ENCODE data around the gene LARGE1.

LARGE1 gene

DNA sequence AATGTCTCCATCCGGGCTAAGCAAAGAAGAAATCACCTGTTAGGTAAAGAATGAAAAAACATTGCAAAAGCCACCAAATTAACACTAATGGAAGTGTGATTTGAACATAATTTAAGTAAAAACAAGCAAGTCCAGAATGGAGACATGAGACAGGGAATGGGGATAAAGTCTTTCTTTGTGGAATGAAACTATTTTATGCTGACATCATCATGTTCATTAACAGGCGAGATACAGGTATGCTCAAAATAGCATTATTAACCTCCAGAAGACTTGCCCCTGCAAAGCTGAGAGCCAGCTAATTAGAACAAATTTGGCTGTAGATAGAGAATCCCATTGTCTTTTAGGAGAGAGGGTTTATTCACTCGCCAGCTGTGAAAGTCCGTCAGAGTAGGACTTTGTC lies 4.9 kb upstream of the LARGE1 start:
- Histone ChIP-seq H3K9ac (ENCODE audit: low read depth in 1 of 2, low read length in 2 of 2) (no peak overlapping the region), H3K9me3 (ENCODE audit: control insufficient read depth in 1 of 2, low read length in 2 of 2) (no peaks in the 10 kb centered on the region), H3K27me3 (ENCODE audit: control insufficient read depth in 1 of 2, insufficient read depth in 2 of 2, low read length in 2 of 2) (peaks cover 5 to 9% of the 10 kb centered on the region in 2 donors), H3K4me3 (ENCODE audit: low read depth in 1 of 2, low read length in 2 of 2) (no peak overlapping the region), H3K36me3 (ENCODE audit: control insufficient read depth in 1 of 2, insufficient read depth in 2 of 2, low read length in 2 of 2) (no peaks in the 10 kb centered on the region), H3K27ac (ENCODE audit: low read depth, low read length) (no peak overlapping the region), H3K4me1 (ENCODE audit: control insufficient read depth in 1 of 2, insufficient read depth in 2 of 2, low read length in 2 of 2) (peaks cover 5 to 10% of the 10 kb centered on the region in 2 donors)

- Histone ChIP-seq H3K9me3 (ENCODE audit: control insufficient read depth in 1 of 2, low read length in 2 of 2) (no peaks in the 10 kb centered on the region), H3K27ac (ENCODE audit: low read depth, low read length) (no peak overlapping the region), H3K4me1 (ENCODE audit: control insufficient read depth in 1 of 2, insufficient read depth in 2 of 2, low read length in 2 of 2) (peaks cover 10 to 11% of the 10 kb centered on the region in 2 donors), H3K4me3 (ENCODE audit: low read depth in 1 of 2, low read length in 2 of 2) (no peak overlapping the region), H3K27me3 (ENCODE audit: control insufficient read depth in 1 of 2, insufficient read depth in 2 of 2, low read length in 2 of 2) (peaks cover 5 to 13% of the 10 kb centered on the region in 2 donors), H3K36me3 (ENCODE audit: control insufficient read depth in 1 of 2, insufficient read depth in 2 of 2, low read length in 2 of 2) (no peaks in the 10 kb centered on the region), H3K9ac (ENCODE audit: low read depth in 1 of 2, low read length in 2 of 2) (no peak overlapping the region)
Observed at GRCh38 chr22:33923660-33924246, 3.5 kb upstream of the LARGE1 start.

- peaks cover 10 to 14% of the 10 kb centered on the region in 2 donors for H3K4me1 ChIP-seq (ENCODE audit: control insufficient read depth in 1 of 2, insufficient read depth in 2 of 2, low read length in 2 of 2)
- peak overlapping the region; percentile 41 to 60 for H3K9ac ChIP-seq (ENCODE audit: low read depth in 1 of 2, low read length in 2 of 2)
- no peak overlapping the region for H3K27ac ChIP-seq (ENCODE audit: low read depth, low read length)
- H3K4me3 ChIP-seq (ENCODE audit: low read depth in 1 of 2, low read length in 2 of 2) = peak overlapping the region; percentile 81 to 85
- peaks cover 5 to 13% of the 10 kb centered on the region in 2 donors for H3K27me3 ChIP-seq (ENCODE audit: control insufficient read depth in 1 of 2, insufficient read depth in 2 of 2, low read length in 2 of 2)
- H3K36me3 ChIP-seq (ENCODE audit: control insufficient read depth in 1 of 2, insufficient read depth in 2 of 2, low read length in 2 of 2) = no peaks in the 10 kb centered on the region
- H3K9me3 ChIP-seq (ENCODE audit: control insufficient read depth in 1 of 2, low read length in 2 of 2) = no peaks in the 10 kb centered on the region
Observed at GRCh38 chr22:33923033-33923432, 2.8 kb upstream of the LARGE1 start.

DNA sequence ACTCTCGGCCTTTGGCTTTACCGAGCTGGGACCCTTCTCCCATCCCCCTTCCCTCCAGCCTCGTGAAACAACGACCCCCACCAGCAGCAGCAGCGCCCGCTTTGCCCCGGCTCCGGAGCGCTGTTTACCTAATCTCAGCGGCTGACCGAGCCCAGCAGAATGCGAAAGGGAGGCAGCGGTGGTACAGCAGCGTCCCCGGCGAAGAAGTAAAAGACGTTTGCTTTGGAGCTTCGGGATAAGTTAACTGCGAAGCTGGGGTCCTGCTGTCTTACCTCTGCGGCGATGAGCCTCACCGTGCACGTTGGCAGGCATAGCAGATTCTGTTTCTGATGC lies 2.0 kb upstream of the LARGE1 start:
- no peak overlapping the region for H3K27ac ChIP-seq (ENCODE audit: low read depth, low read length)
- H3K27me3 ChIP-seq (ENCODE audit: control insufficient read depth in 1 of 2, insufficient read depth in 2 of 2, low read length in 2 of 2) = peaks cover 5 to 12% of the 10 kb centered on the region in 2 donors
- peak overlapping the region; percentile 41 to 60 for H3K9ac ChIP-seq (ENCODE audit: low read depth in 1 of 2, low read length in 2 of 2)
- peaks cover 10 to 14% of the 10 kb centered on the region in 2 donors for H3K4me1 ChIP-seq (ENCODE audit: control insufficient read depth in 1 of 2, insufficient read depth in 2 of 2, low read length in 2 of 2)
- H3K4me3 ChIP-seq (ENCODE audit: low read depth in 1 of 2, low read length in 2 of 2) = peak overlapping the region; percentile 81 to 85
- H3K9me3 ChIP-seq (ENCODE audit: control insufficient read depth in 1 of 2, low read length in 2 of 2) = no peaks in the 10 kb centered on the region
- no peaks in the 10 kb centered on the region for H3K36me3 ChIP-seq (ENCODE audit: control insufficient read depth in 1 of 2, insufficient read depth in 2 of 2, low read length in 2 of 2)

- H3K4me3 ChIP-seq (ENCODE audit: low read depth in 1 of 2, low read length in 2 of 2) = peak overlapping the region; percentile 81 to 85
- peak overlapping the region; percentile 28 for H3K27ac ChIP-seq (ENCODE audit: low read depth, low read length)
- peak overlapping the region; percentile 41 to 67 for H3K9ac ChIP-seq (ENCODE audit: low read depth in 1 of 2, low read length in 2 of 2)
- H3K36me3 ChIP-seq (ENCODE audit: control insufficient read depth in 1 of 2, insufficient read depth in 2 of 2, low read length in 2 of 2) = no peaks in the 10 kb centered on the region
- H3K27me3 ChIP-seq (ENCODE audit: control insufficient read depth in 1 of 2, insufficient read depth in 2 of 2, low read length in 2 of 2) = peaks cover 5 to 11% of the 10 kb centered on the region in 2 donors
- peaks cover 13 to 14% of the 10 kb centered on the region in 2 donors for H3K4me1 ChIP-seq (ENCODE audit: control insufficient read depth in 1 of 2, insufficient read depth in 2 of 2, low read length in 2 of 2)
- no peaks in the 10 kb centered on the region for H3K9me3 ChIP-seq (ENCODE audit: control insufficient read depth in 1 of 2, low read length in 2 of 2)
Observed at GRCh38 chr22:33921525-33922348, 1.5 kb upstream of the LARGE1 start.

- no peaks in the 10 kb centered on the region for H3K9me3 ChIP-seq (ENCODE audit: control insufficient read depth in 1 of 2, low read length in 2 of 2)
- peak overlapping the region; percentile 81 to 85 for H3K4me3 ChIP-seq (ENCODE audit: low read depth in 1 of 2, low read length in 2 of 2)
- no peak overlapping the region for H3K27ac ChIP-seq (ENCODE audit: low read depth, low read length)
- H3K36me3 ChIP-seq (ENCODE audit: control insufficient read depth in 1 of 2, insufficient read depth in 2 of 2, low read length in 2 of 2) = no peaks in the 10 kb centered on the region
- peaks cover 13 to 14% of the 10 kb centered on the region in 2 donors for H3K4me1 ChIP-seq (ENCODE audit: control insufficient read depth in 1 of 2, insufficient read depth in 2 of 2, low read length in 2 of 2)
- H3K9ac ChIP-seq (ENCODE audit: low read depth in 1 of 2, low read length in 2 of 2) = peak overlapping the region; percentile 36 to 67
- H3K27me3 ChIP-seq (ENCODE audit: control insufficient read depth in 1 of 2, insufficient read depth in 2 of 2, low read length in 2 of 2) = peaks cover 5 to 11% of the 10 kb centered on the region in 2 donors
Observed at GRCh38 chr22:33920927-33921524, 750 bp upstream of the LARGE1 start.

DNA sequence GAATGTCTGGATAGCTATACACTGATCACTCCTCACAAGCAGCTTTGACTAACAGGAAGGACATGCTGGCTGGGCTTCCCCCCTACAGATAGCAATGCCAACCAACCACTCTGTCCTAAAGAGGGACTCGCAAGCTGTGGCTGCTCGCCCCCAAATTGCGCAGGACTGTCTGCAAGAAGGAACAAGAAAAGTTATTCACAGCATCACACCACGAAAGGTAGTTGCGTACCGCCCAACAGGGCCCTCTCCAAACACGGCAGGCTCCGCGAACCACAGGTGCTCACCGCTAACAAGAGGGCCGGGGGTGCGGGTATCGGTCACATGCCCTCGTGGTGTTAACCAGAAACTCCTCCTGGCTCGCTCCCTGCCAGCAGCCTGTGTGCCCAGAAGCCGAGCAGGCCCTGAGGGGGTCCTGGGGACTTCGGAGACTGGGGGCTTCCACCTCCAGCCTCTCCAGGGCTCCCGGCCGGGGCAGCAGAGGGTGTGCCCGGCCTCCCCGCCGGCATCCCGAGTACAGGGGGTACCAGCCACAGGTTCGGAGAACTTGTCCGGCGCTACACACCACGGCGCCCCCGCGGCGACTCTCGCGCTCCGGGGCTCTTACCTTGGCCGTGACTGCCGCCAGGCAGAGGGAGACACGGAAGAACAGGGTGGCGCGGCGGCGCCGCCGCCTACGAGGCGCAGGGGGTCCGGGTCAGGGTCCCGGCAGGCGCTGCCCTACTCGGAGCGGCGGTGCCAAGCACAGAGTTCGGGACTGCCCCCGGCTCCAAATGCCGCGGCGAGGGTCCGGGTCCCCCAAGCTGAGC lies 682 bp downstream of the LARGE1 start:
- no peaks in the 10 kb centered on the region for H3K9me3 ChIP-seq (ENCODE audit: control insufficient read depth in 1 of 2, low read length in 2 of 2)
- H3K9ac ChIP-seq (ENCODE audit: low read depth in 1 of 2, low read length in 2 of 2) = peak overlapping the region; percentile 59 to 71
- H3K27ac ChIP-seq (ENCODE audit: low read depth, low read length) = no peak overlapping the region
- peaks cover 4 to 11% of the 10 kb centered on the region in 2 donors for H3K27me3 ChIP-seq (ENCODE audit: control insufficient read depth in 1 of 2, insufficient read depth in 2 of 2, low read length in 2 of 2)
- peaks cover 14 to 19% of the 10 kb centered on the region in 2 donors for H3K4me1 ChIP-seq (ENCODE audit: control insufficient read depth in 1 of 2, insufficient read depth in 2 of 2, low read length in 2 of 2)
- H3K36me3 ChIP-seq (ENCODE audit: control insufficient read depth in 1 of 2, insufficient read depth in 2 of 2, low read length in 2 of 2) = no peaks in the 10 kb centered on the region
- H3K4me3 ChIP-seq (ENCODE audit: low read depth in 1 of 2, low read length in 2 of 2) = peak overlapping the region; percentile 77

GRCh38 chr22:33918676-33919365 lies 1.5 kb downstream of the LARGE1 start:
- peaks cover 14 to 19% of the 10 kb centered on the region in 2 donors for H3K4me1 ChIP-seq (ENCODE audit: control insufficient read depth in 1 of 2, insufficient read depth in 2 of 2, low read length in 2 of 2)
- no peaks in the 10 kb centered on the region for H3K9me3 ChIP-seq (ENCODE audit: control insufficient read depth in 1 of 2, low read length in 2 of 2)
- H3K4me3 ChIP-seq (ENCODE audit: low read depth in 1 of 2, low read length in 2 of 2) = peak overlapping the region; percentile 77
- peak overlapping the region; percentile 59 to 71 for H3K9ac ChIP-seq (ENCODE audit: low read depth in 1 of 2, low read length in 2 of 2)
- H3K36me3 ChIP-seq (ENCODE audit: control insufficient read depth in 1 of 2, insufficient read depth in 2 of 2, low read length in 2 of 2) = no peaks in the 10 kb centered on the region
- H3K27ac ChIP-seq (ENCODE audit: low read depth, low read length) = no peak overlapping the region
- H3K27me3 ChIP-seq (ENCODE audit: control insufficient read depth in 1 of 2, insufficient read depth in 2 of 2, low read length in 2 of 2) = peaks cover 0 to 11% of the 10 kb centered on the region in 2 donors

DNA sequence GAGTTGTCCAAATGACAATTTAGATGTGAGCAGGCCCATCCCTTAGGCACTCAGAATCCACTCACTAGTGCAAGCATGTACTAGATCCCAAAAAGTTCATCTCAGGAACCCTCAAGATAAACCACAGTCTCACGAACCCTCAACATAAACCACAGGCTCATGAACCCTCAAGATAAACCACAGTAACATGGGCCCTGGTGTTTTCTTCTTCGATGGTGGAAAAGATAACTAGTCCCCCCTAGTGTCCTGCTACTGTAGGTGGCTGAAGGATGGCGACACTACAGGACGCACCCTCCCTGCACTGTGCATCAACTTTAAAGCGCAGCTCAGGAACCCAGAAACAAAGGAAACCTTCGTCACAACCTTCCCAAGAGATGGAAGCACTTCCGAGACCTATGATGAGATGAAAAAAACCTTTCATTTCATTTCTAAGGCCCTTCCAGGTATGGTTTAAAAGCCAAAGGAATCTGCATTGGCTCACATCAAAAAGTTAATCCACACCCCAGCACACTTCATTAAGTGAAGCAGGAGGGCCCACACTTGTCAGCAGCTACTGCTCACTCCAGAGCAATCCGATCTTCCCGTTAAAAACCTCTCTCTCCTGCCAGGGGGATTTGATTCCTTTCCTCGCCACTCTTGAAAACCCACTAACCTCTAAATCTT lies 2.4 kb downstream of the LARGE1 start:
- Histone ChIP-seq H3K4me3 (ENCODE audit: low read depth in 1 of 2, low read length in 2 of 2) (no peak overlapping the region), H3K27ac (ENCODE audit: low read depth, low read length) (no peak overlapping the region), H3K9me3 (ENCODE audit: control insufficient read depth in 1 of 2, low read length in 2 of 2) (no peaks in the 10 kb centered on the region), H3K4me1 (ENCODE audit: control insufficient read depth in 1 of 2, insufficient read depth in 2 of 2, low read length in 2 of 2) (peaks cover 10 to 12% of the 10 kb centered on the region in 2 donors), H3K9ac (ENCODE audit: low read depth in 1 of 2, low read length in 2 of 2) (no peak overlapping the region), H3K27me3 (ENCODE audit: control insufficient read depth in 1 of 2, insufficient read depth in 2 of 2, low read length in 2 of 2) (peaks cover 0 to 8% of the 10 kb centered on the region in 2 donors), H3K36me3 (ENCODE audit: control insufficient read depth in 1 of 2, insufficient read depth in 2 of 2, low read length in 2 of 2) (no peaks in the 10 kb centered on the region)

Data from duodenal mucosa (tissue), 2 donors.